Femur (tissue), 1 donor: ENCODE data around the gene CRAT.
"Not testable (repeated sequence)": the region's sequence is repeated elsewhere in the genome, so short reads cannot be mapped to it uniquely, and the experiment has no call there.

Source experiments
- DNase-seq: peaks from one replicate; pipeline ENCODE4 v3.0.0-alpha.2; 2017

Gene CRAT

DNA sequence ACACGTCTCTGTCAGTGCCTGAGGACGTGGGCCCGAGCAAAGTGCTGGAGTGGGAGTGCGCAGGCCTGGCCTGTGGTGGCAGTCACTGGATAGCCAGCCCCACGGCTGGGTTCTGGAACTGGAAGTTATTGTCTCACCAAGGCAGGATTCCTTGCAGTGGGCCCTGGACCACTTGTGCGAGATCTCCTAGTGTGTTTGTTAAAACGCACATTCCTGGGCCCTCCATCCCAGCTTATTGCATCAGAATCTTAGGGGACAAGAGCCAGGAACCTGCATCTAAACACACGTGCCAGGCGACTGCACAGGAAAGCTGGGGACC, 27.5 kb upstream of the CRAT start:
- DNase-seq: no peak

DNA sequence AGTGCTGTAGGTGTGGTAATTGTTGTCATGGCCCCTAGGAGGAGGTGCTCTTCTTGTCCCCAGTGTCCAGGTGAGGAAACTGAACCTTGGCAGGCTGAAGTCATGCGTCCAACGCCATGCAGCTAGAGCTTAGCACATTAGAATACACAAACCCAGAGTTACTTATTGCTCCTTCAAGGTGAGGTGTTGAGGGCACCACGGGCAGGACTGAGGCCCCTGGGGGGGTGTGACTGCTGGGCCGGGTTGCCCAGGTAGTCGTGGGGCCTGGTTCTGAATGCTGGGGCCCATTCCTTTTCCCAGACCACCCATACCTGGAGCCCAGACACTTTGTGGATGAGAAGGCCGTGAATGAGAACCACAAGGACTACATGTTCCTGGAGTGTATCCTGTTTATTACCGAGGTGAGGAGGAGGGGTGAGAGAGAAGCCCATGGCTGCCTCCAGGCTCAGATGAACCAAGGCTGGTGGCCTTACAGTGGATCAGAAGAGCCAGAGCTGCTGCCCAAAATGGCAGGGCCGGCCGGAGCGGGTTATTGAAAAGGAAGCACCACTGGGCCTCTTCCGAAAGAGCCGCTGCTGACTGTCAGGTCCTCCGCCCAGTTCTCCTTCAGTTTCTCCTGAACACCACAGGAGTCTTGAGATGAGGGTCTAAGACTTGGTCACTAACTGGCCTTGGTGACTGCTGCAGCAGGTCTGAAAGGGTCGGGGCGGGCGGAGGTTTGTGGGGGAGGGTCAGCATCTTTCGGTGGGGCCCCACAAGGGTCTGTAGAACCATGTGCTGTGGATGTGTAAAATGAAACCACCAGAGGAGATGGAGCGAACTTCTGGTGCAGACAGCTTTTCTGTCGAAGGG, 26.9 kb upstream of the CRAT start:
- DNase-seq: no peak

DNA sequence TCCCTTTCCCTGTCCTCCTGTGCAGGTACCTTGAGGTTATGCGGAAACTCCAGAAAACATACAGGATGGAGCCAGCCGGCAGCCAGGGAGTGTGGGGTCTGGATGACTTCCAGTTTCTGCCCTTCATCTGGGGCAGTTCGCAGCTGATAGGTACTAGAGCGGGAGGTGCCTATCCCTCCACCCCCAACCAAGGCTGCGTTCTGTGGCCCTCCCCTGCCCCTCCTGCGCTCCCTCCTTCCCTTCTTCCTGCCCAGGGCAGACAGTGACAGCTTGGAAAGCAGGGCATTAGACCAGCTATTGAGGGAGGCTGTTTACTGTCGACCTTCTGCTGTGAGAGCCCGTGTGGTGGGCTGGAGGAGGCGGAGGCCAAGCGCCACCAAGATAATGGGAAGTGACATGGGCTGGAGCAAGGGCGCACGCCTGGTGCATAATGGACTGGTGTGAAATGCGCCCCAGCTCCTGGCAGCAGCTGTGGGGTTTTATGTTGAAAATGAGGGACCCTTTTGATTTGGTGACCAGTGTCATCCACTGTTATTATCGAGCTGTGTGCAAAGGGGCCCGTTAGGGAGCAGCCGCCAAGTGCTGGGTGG, 25.9 kb upstream of the CRAT start:
- no peak for DNase-seq

DNA sequence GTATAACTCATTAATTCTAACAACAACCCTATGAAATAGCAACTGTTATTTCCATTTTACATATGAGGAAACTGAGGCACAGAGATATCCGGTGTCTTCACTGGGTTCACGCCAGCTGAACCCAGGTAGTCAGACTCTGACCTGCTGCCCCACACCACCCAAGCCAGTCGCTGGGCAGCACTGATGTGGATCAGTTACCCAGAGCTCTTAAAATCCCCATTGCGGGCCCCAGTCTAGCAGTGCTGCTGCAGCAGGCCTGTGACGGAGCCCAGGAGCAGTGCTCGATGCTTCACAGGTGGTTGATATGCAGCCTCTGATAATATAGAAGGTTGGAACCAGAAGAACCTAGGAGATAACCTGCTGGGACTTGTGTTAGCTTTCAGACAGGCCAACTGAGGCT, 24.9 kb upstream of the CRAT start:
- no peak for DNase-seq

DNA sequence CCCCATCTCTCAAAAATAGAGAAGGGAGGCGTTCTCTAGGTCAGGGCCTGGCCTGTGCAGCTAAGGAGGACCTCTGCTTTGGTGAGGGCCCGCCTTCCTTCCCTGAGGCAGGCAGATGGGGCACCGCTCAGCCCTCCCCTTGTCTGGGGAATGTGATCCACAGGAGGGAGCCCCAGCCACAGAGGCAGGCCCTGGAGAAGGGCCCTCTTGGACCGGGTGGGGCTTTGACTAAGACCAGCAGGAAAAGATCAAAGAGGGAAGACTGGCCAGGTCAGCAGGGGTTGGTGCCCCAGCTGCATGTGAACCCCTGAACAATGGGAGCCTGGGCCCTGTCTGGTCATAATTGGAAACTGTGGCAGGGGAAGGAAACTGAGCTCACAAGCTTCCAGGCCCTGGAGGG, 22.5 kb upstream of the CRAT start:
- DNase-seq: no peak

DNA sequence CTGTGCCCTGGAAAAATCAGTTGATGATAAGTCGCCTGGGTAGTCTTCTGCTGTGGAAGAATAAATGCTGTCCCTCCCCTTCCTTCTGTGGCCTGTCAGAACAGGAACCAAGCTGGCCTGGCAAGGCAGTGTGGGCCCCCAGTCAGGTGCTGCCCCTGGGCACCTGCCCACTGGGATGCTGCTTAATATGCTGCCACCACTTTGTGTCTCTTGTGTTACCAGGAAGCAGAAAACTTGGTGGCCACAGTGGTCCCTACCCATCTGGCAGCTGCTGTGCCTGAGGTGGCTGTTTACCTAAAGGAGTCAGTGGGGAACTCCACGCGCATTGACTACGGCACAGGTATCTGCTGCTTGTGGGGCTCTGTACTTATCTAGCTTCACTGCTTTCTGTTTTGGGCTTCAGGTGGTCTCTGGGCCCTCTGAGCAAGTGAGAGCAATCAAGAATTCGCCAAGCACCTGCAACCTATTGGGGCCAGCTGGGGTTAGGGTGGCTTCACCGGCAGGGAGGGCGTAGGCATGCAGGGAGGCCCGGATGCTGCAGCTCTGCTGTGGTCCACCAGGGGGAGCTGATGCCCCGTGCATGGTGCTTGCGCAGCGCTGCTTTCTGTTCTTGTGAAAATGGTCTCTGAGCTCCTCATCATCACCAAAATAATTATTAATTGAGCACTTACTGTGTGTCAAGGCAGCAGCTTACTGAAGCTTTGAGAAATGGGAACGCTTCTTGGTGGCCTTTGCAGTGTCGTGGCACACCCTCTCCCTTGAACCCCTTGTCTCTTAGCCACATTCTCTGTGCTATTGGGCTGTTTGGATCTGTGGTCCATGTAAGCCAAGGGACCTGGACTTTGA, 20.9 kb upstream of the CRAT start:
- DNase-seq: peak; percentile 85

DNA sequence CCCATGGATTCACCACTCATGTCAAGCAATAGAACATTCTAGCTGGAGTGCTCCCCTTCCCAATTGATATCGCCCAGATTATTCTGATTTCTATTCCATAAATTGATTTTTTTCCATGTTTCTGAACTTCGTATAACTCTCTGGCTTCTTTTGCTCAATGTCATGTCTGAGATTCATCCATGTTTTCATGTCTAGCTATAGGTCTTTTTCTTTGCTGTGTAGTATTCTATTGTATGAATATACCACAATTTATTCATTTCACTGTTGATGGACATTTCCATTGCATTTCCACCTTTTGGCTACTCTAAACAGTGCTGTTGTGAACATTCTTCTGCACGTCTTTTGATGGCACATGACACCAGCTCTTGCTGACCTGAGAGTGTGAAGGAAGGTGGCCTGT, 20.2 kb upstream of the CRAT start:
- no peak for DNase-seq

DNA sequence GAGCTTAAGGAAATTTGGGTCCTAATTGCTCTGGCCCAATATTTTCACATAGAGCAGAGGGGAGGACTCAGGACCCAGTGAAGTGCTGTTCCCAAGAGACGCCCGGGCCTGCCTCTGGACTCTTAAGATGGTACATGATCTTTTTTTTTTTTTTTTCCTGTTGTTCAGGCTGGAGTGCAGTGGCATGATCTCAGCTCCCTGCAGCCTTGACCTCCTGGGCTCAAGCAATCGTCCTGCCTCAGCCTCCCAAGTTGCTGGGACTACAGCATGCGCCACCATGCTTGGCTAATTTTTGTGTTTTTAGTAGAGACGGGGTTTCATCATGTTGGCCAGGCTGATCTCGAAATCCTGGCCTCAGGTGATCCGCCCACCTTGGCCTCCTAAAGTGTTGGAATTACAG, 19.7 kb upstream of the CRAT start:
- not testable (repeated sequence) for DNase-seq

DNA sequence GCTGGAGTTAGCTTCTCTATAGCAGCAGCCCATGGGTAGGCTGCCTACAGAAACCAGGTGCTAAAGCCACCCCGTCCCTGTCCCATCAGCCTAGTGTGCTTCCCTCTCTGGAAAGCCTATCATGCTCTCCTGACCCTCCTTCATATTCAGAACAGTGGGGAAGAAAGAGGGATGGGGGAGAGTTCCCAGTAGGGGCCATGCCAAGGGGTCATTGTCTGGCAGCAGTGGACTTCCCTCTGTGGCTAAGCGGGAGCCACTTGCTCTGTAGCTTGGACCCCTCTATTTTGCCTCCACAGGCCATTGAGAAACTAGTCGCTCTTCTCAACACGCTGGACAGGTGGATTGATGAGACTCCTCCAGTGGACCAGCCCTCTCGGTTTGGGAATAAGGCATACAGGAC, 18.1 kb upstream of the CRAT start:
- DNase-seq: no peak

DNA sequence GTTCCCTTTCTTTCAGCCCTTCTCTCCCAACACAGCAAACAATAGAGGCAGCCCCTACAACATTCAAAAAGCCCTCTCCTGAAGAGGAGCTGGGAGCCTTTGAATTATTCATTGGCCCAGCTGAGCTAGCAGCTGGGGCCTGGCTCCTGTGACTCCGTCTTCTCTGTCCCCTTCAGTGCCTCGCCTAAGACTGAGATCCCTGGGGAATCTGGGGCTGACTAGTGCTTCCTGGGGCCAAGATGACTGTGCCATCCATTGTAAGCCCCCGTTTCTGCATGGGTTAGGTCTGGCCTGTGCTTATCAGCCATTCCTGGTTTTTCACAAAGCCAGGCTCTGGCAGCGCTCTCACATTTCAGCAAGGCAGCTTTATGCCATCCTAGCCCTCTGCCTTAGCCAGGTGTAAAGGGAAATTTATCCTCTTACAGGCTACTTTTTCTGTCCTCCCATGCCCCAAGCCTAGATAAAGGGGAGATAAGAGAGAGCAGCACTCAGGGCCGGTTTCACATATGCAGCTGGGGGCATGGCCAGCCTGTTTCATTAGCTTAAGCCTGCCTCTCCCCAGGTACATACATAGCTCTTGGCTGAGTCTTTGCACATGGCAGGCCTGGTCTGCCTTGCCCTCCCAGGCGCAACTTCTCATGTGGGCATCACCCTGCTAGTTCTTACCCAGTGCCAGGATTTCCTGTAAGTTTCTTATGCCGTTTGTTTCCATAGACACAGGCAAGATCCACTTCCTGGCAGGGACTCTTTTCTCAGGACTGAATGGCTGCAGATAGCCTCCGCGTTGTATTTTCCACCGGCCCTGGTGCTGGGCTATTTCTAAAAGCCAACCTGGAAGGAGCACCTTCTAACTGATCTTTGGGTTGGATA, 16.4 kb upstream of the CRAT start:
- no peak for DNase-seq

DNA sequence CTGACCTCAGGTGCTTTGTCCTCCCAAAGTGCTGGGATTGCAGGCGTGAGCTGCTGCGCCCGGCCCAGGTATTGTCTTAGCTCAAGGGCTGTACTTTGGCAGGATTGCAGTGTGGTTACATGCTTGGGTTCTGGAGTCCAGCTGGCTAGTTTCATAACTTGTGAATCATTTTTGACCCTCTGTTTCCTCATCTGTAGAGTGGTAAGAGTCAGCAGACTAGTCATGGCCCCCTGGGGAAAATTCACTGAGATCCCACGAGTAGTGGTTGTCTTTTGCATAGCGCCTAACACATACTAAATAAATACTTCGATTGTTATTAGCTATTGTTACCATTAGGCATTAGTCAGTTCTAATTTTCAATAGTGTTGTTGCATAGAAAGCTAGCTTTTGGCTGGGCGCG, 14.9 kb upstream of the CRAT start:
- DNase-seq: no peak

DNA sequence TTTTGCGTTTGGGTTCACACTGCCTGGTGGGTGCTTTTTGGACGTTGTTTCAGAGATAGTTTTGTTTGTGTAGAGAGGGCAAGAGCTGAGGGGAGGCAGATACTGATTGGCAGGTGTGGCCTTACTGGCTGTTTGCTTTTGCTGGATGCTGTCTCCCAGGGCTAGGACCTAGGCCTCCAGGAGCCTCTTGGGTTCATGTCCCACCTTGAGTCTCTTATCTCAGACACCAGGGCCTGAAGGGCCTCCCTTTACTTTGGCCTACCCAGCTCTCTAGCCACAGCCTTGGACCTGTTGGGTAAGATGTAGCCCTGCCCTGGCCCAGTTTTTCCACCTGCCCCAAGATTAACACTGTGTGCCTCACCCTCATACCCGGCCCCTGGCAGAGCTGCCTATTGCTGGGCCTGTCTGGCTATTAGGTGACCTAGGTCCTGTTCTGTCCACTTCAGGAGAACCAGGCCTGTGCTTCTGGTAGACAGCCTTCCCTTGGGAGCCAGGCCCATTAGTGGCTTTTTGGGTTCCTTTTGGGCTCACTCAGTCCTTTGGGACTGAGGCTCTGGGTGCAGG, 14.0 kb upstream of the CRAT start:
- DNase-seq: no peak

DNA sequence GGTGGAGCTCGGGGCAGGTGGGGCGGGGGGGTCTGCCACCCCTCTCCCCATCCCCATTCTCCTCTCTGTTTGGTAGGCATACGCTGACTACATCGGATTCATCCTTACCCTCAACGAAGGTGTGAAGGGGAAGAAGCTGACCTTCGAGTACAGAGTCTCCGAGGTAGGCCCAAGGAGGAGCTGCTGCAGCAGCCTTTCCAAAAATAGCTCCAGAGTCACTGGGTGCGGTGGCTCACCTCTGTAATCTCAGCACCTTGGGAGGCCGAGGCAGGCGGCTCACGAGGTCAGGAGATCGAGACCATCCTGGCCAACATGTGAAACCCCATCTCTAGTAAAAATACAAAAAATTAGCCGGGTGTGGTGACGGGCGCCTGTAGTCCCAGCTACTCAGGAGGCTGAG, 12.4 kb upstream of the CRAT start:
- not testable (repeated sequence) for DNase-seq

DNA sequence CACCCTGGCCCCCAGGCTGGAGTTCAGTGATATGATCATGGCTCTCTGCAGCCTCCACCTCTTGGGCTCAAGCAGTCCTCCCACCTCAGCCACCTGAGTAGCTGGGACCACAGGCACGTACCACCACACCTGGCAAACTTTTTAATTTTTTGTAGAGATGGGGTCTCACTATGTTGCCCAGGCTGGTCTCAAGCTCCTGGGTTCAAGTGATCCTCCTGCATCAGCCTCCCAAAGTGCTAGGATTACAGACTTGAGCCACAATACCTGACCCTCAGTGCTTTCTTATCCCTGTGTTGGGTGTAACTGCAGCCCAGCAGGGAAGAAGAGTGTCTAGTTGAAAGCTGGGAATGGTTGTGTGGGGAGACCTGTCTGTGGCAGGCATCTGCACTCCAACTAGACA, 11.5 kb upstream of the CRAT start:
- DNase-seq: no peak

DNA sequence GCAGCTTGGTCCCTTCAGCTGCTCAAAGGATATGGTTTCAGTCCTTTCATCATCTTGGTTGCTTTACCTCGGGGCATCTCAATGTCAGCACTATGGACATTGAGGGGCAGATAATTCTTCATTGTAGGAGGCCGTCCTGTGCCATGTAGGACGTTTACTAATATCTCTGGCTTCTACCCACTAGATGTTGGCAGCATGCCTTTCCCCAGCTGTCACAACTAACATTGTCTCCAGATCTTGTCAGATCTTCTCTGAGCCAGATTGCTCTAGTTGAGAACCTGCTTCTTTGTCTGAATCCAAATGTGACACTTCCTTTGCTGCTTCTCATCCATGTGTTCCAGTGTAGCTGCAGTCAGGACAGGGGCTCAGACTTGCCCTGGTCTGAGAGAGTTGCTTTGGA, 10.9 kb upstream of the CRAT start:
- DNase-seq: no peak

DNA sequence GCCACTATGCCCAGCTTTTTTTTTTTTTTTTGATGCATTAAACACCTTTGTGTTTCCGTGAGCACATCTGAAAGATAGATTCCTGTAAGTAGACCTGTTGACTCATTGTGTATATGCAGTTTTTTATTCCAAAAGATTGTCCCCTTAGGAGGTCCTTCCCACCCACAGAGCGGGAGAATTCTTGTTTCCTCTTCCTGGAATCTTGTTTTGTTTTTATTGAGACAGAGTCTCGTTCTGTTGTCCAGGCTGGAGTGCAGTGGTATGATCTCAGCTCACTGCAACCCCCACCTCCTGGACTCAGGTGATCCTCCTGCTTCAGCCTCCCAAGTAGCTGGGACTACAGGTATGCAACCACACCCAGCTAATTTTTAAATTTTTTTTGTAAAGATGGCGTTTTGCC, 8.2 kb upstream of the CRAT start:
- DNase-seq: no peak

DNA sequence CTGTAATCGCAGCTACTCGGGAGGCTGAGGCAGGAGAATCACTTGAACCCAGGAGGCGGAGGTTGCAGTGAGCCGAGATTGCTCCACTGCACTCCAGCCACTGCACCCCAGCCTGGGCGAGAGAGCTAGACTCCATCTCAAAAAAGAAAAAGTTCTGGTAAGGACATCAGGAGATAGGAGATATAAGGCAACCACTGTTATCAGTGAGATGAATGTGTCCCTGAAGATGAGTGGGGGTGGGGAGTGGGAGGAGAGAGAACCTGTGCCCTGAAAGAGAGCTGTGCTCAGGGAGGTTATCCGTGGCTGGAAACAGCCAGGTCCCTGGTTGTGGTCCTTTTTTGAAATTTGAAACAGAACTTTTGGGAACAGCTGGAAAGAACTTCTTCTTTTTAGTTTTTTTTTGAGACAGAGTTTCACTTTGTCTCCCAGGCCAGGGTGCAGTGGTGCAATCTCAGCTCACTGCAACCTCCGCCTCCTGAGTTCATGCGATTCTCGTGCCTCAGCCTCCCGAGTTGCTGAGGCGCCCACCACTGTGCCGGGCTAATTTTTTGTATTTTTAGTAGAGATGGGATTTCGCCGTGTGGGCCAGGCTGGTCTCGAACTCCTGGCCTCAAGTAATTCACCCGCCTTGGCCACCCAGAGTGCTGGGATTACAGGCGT, 3.2 kb upstream of the CRAT start:
- DNase-seq: no peak

DNA sequence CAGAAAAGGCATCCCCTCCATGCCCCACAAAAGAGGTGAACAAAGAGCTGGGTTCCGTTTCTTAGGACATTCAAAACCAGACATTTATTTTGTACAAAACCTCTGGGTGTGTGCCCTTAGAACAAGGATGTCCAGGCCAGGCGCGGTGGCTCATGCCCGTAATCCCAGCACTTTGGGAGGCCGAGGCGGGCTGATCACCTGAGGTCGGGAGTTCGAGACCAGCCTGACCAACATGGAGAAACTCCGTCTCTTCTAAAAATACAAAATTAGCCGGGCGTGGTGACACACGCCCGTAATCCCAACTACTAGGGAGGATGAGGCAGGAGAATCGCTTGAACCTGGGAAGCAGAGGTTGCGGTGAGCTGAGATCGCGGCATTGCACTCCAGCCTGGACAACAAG, 1.9 kb upstream of the CRAT start:
- DNase-seq: not testable (repeated sequence)

DNA sequence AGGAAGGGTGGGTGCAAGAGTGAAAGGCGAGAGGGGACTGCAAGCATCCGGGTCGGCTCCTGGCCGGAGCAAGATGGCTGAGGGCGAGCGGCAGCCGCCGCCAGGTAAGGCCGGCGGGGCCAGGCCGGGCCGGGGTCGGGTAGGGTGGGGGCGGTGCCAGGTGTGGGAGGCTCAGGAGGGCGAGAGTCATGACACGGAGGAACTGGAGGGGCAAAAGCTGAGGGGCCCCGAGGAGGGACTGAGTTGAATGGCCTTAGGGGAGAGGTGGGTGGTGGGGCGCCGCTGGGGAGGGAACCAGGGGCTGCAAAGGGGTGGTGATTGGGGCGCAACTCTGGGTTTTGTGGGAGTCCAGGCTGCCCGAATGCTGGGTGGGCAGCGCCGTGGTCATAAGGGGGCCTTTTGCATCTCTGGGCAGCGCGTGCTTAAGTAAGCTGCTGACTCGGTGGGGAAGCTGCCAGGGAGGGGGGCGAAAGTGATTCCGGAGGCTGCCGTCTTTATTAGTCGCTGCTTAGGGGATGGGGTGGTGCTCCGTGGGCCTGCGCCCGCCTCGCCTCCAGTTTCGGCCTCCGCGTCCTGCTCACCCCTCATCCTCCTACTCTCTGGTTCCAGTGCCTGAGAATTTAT, 1.0 kb upstream of the CRAT start:
- peak; percentile 69 for DNase-seq

DNA sequence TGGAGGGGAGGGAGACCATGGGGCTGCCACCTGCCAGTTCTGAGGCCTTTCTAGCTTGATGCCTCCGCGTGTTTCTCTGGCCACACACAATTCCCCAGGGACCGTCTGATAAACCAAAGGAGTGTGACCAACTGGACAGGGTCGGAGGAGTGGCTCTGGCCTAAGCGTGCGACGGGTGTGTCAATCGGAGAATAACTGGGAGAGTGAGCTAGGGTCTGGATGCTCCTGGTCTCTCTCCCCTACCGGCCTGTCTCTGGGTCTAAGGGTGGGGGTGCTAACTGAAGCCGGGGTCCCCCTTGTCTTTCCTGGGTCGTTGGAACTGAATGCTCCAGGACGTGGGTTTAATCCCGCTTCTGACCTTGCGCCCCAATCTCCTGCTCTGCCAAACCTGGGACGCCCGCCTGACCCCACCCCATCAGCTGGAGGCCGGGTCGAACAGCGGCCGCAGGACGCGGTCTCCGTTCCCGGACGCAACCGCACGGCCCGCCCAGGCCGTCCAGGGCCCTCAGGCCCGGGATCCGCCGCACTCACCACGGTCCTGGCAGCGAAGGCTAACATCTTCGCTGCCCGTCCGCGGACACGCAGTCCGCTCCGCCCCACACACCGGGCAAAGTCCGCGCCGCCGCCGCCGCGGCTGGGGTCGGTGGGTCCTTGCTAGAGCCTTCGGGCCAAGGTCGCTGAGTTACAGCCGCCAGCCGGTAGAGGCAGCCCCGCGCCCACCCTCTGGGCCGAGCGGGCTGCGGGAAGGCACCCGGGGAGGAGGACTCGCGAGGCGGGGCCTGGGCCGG, 447 bp downstream of the CRAT start:
- no peak for DNase-seq

DNA sequence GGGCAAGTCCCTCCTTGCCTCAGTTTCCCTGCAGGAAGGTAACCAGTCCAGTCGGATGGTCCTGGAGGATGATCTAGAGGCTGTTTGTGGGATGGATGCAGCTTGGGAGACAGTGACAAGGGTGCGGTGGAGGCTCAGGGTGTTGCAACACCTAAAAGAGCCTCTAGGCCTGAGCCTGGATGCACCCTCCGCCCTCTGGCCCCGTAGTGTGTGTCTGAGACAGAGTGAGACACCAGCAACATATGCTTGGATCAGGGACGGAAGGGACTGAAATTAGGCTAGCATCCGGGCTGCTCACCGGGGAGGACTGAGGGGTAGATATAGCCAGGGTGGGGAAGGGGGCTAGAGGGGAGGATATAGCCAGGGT, 1.1 kb downstream of the CRAT start:
- no peak for DNase-seq
